C4-2B (cell line): ENCODE data around the gene PIWIL4.

Source experiments
- CTCF ChIP-seq: fragments of 450-650 bp; conservative IDR thresholded peaks from 2 replicates; pipeline ENCODE4 v1.5.1; 2017; ENCODE audit warnings: mild to moderate bottlenecking
- ZFX ChIP-seq: fragments of 450-650 bp; IDR thresholded peaks from 2 replicates; pipeline ENCODE4 v1.6.1; 2017

GRCh38 chr11:94597896-94598295, 30.7 kb downstream of the PIWIL4 start:
- TF ChIP-seq CTCF (peak; percentile 71), ZFX (no peak)
